CD4-positive, alpha-beta T cell treated with Interleukin-4 for 1 hour (primary cell): Measurements from ENCODE around the gene MYCN.
"Not testable (repeated sequence)": the region's sequence is repeated elsewhere in the genome, so short reads cannot be mapped to it uniquely, and the experiment has no call there.

ENCODE experiments used
- DNase-seq, 2 donors: peaks; one replicate each; pipeline ENCODE4 v3.0.0-alpha.2; 2020 to 2022

MYCN gene

DNA sequence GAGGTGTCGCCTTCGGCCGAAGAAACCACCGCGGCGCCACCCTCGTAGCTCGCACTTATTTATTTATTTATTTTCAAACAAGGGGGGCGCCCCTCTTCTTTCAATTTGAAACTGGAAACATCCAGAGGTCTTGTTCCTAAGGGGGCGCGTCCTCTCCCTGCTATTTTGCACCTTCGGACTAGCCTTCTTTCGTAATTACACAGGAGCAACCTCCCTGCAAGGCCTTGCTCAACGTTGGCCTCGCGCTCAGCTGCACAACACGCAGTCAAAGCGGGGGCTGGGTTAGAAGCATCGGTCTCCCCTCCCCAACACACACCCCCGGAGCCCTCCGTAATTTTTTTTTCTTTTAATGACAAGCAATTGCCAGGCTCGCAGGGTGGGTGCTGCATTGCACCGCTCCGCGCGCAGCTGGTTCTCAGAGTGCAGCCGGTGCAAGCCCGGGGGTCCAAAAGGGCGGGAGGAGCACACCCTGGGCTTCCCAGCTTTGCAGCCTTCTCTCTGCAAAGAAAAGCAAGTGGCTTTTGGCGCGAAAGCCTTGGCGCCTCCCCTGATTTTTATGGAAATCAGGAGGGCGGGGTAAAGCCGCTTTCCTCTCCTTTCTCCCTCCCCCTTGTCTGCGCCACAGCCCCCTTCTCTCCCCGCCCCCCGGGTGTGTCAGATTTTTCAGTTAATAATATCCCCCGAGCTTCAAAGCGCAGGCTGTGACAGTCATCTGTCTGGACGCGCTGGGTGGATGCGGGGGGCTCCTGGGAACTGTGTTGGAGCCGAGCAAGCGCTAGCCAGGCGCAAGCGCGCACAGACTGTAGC is at the start of gene MYCN:
TSS of gene MYCN (plus strand) at position 697 of the 807 bp plus-strand sequence. CDS start 1,515 bp downstream, outside the sequence.
- DNase-seq = no peak

GRCh38 chr2:15890936-15891905 is 49.1 kb upstream of the MYCN start:
- DNase-seq = no peak

GRCh38 chr2:15892151-15892880 is 48.0 kb upstream of the MYCN start:
- DNase-seq = no peak

DNA sequence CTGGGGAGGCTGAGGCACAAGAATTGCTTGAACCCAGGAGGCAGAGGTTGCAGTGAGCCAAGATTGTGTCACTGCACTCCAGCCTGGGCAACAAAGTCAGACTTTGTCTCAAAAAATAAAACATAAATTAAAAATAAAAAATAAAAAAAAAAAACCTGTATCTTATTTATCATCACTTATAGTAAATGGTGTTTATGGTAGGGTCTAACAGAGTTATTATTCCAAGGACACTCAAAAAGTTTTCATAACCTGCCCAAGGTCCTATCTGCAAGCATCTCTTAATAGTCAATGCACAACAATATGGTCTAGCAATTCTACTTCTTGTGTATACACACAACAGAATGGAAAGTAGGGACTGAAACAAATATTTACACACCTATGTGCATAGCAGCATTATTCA is 47.3 kb upstream of the MYCN start:
- DNase-seq = no peak

DNA sequence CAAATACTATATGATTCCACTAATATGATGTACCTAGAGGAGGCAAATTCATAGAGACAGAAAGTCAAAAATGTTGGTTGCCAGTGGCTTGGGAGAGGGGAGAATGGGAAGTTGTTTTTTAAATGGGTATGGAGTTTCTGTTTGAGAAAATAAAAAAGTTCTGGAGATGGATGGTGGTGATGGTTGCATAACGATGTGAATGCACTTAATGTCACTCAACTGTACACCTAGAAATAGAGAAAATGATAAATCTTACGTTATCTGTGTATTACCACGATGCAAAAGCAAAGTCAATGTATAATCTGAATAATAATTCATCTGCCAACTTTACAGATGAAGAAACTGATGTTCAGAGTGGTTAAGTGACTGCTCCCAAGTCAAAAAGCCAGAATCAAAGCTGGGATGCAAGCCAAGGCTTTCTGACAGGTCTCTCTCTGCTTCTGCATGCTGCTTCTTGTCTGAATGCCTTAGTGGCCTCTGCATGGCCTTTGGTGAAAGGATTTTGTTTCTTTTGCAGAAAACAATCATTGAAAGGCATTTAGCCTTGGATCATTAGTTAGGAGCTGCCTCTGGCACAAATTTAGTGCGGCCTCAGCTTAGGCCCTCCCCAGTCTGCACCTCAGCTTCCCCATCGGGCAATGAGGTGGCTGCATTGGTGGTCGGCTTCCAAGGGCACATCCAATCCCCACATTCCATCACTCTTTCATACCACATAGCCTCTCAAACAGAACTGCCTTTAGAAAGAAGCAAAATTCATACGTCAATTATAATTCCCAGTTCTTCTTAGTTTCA is 46.5 kb upstream of the MYCN start:
- no peak for DNase-seq

DNA sequence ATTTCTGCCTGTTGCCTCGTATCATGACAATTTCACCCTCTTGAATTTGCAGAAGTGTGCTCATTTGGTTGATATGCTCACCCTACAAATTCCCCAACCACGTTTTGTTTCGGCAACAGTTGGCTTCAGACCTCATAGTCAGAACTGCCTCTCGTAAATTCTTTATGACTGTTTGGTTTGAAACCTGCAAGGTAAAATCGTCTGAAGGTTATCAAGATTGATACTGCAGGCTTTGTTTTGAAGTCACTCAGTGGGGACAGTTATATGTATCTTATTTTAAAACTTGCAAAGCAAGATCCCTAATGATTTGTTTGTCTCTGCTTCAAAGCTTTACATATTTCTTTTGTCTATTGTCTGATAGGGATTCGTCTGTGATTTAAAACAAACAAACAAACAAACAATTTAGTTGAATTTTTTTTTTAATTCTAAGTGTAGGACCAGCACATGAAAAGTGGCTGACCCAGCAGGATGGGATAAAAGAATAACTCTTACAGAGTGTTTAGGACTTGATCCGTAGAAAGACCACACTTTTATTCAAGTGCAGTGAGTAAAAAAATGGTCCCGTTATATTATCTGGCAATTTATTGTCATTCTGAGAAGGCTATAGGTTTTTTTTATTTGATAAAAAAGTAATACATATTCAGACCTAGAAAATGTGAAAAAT is 45.7 kb upstream of the MYCN start:
- no peak for DNase-seq

DNA sequence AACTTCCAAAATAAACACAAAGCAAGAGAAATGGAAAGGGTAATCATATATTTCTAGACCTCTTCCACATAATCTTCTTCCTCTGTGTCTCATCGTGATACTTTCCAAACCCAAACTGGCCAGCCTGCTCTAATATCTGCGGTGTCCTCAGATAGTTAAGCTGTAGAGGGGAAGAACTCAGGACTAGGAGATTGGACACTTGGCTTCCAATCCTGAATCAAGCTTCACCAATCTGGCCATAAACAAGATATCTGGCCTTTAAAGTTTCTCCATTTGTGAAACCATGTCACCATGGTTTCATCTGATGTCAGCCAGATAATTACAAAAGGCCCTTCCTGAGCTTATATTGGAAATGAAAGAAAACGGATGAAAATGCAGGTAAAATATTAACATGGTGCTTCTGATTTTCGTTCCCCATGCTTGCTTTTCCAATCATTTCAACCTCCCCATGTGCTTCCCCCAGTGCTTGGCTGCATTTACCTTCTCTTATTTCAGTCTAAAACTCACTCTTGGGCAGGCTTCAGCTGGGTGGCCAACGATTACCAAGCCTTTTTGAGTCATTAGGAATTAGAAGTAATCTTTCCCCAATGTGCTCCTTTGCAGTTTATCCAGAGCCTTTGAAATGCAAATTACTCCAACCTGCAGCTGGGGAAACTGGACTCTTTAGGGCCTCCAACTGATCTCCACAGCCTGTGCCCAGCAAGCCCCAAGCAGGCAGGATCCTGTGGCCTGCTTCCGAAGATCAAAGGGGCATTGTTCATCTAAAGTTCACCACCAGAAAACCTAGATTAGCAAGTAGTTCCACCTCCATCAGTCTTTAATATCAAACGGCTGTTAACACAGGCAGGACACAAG is 44.5 kb upstream of the MYCN start:
- DNase-seq = no peak

DNA sequence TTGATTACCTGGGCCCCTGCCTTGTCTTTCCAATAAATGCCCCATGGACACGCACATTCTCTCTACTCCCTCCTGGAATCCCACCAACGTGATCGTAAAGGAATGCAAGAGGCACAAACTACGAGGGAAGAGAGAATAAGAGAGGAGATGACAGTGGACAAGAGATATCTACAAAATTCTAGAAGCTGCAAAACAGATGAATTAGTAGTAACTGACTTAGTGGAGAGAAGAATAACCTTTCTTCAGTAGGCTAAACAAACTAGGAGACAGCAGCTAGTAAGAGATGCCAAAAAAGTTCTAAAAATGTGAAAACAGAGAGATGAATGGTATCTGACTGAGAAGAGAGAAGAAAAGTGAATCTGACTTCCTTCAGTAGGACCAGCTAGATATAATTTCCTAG is 43.5 kb upstream of the MYCN start:
- no peak for DNase-seq

DNA sequence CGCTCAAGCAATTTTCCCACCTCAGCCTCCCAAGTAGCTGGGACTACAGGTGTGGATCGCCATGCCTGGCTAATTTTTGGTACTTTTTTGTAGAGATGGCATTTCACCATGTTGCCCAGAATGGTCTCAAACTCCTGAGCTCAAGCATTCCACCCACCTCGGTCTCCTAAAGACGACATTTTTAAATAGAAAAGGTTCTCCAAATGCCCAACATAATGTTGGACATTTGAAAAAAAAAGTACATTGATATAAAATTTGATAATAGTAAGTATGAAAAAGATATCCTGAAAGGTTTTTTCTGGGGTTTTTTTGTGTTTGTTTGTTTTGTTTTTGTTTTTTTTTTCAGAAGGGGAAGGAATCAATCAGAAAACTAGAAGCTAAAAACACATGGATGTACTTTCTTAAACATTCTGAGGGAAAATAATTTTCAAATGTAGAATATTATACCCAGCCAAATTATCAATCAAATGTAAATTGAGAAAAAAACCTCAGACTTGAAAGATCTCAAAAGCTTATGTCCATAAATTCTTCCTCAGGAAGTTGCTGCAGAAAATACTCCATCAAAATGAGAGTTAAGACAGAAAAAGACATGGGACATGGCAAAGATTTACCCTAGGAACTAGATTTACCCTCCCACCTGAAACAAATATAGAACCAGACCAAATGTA is 42.8 kb upstream of the MYCN start:
- no peak for DNase-seq

DNA sequence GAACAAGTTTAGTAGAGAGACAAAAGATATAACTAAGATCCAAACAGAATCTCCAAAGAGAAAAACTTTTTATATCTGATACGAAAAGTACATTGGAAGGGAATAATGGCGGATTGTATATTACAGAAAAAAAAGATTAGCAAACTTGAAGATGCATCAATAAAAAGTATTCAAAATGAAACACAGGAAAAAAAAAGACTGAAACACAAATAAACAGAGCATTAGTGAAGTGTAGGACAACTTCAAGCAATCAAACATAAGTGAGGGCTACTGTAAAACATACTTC is 41.1 kb upstream of the MYCN start:
- DNase-seq = no peak

GRCh38 chr2:15899751-15900493 is 40.4 kb upstream of the MYCN start:
- no peak for DNase-seq

DNA sequence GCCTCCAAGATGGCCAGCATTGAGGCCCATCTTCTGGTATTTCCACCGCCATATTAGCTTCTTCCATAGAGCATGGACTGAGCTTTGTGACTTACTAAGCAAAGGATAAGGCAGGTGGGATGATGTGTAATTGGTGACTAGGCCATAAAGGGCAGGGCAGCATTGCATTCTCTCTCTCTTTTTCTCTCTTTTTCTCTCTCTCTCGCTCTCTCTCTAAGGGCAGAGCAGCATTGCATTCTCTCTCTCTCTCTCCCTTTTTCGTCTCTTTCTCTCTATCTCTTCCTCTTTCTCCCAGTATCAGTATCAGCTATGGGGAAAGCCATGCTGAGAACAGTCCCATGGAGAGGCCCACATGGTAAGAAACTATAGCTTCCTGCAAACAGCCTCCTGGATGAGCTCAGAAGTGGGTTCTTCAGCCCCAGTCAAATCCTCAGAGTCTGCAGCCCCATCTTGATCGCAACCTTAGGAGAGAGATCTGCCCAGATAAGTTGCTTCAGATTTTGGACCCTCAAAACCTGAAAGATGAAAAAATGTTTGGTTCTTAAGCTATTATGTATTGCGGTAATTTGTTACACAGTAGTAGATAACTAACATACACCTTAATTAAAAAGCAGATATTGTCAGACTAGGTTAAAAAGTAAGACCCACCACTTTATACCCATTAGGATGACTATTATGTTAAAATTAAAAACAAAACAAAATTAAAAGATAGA is 39.1 kb upstream of the MYCN start:
- DNase-seq = no peak

- no peak for DNase-seq
Observed at GRCh38 chr2:15901808-15902130, 38.6 kb upstream of the MYCN start.

DNA sequence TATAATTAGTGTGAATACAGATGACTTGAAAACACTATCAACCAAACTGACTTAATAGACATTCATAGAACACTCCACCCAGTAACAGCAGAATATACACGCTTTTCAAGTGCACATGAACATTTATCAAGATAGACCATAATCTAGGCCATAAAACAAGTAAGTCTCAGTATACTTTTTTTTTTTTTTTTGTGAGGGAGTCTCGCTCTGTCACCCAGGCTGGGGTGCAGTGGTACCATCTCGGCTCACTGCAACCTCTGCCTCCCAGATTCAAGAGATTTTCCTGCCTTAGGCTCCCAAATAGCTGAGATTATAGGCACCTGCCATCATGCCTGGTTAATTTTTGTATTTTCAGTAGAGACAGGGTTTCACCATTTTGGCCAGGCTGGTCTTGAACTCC is 36.4 kb upstream of the MYCN start:
- DNase-seq = not testable (repeated sequence)

DNA sequence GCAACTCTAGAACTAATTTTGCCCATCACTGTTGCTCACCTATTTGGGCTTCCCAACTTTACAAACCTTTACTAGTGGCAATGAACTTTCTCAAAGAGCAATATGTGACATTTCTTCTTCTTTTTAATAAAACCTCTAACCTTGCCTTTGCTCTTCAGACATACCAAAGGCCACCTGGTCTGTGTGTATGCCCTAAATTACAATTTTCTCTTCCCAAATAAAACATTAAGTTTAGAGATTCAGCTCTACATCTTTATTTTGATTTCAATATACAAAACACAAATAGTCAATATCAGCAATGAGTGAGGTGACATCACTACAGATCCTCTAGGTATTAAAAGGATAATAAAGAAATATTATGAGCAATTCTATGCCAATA is 35.1 kb upstream of the MYCN start:
- no peak for DNase-seq

GRCh38 chr2:15905986-15906491 is 34.3 kb upstream of the MYCN start:
- no peak for DNase-seq

GRCh38 chr2:15906778-15907177 is 33.6 kb upstream of the MYCN start:
- no peak for DNase-seq

DNA sequence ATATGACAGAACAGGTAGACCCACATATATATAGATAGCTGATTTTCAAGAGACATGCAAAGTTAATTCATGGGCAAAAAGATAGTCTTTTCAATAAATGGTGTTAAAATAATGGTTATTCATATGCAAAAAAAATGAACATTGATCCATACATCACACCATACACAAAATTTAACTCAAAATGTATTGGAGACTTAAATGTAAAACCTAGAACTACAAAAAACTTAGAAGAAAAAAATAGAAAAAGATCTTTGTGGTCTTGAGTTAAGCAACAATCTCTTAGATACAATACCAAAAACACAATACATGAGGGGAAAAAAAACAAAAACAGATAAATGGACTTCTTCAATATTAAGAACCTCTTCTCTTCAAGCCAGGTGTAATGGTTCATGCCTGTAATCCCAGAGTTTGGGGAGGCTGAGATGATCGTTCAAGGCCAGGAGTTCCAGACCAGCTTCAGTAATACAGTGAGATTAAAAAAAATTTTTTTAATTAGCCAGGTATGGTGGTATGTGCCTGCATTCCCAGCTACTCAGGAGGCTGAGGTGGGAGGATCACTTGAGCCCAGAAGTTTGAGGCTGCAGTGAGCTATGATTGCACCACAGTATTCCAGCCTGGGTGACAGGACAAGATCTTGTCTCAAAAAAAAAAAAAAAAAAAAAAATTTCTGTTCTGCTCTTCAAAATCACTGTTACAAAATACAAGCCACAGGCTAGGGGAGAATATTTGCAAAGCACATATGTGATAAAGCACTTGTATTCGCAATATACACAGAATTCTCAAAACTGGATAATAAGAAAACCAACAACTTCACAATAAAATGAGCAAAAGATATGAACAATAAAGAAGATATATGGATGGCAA is 32.7 kb upstream of the MYCN start:
- no peak for DNase-seq
